Fibroblast of peridontal ligament (primary cell): ENCODE data around the gene SLC17A9.
"Not testable (repeated sequence)": the region's sequence is repeated elsewhere in the genome, so short reads cannot be mapped to it uniquely, and the experiment has no call there.

Experiments used
- DNase-seq: peaks from one replicate; pipeline ENCODE4 v3.0.0-alpha.2; 2010; ENCODE audit errors: extremely low read depth

SLC17A9 gene

DNA sequence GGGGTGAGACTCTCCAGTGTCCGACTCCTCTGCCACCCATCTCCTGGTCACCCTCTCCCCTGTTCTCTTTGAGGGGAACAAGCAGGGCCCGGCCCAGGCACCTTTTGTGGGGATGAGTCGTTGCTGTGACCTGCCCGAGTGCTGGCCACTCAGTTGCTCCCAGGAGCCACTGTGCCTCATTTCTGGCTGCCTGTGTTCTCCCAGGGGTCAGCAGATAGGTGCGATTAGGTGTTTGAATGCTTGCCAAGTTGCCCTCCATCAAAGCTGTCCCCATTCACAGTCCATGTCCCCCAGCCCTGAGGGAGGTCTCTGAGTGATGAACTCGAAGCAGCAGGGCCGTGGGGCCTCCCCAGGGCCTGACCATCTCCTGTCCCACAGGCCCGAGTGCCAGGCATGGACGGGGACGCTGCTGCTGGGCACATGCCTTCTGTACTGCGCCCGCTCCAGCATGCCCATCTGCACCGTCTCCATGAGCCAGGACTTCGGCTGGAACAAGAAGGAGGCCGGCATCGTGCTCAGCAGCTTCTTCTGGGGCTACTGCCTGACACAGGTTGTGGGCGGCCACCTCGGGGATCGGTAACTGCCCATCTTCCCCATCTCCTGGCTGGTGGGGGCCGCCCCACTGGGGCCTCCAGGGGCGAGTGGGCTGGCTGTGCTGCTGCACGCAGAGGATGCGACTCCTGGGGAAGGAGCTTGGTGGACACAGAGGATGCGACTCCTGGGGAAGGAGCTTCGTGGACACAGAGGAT lies 4.1 kb downstream of the SLC17A9 start:
- no peak for DNase-seq

DNA sequence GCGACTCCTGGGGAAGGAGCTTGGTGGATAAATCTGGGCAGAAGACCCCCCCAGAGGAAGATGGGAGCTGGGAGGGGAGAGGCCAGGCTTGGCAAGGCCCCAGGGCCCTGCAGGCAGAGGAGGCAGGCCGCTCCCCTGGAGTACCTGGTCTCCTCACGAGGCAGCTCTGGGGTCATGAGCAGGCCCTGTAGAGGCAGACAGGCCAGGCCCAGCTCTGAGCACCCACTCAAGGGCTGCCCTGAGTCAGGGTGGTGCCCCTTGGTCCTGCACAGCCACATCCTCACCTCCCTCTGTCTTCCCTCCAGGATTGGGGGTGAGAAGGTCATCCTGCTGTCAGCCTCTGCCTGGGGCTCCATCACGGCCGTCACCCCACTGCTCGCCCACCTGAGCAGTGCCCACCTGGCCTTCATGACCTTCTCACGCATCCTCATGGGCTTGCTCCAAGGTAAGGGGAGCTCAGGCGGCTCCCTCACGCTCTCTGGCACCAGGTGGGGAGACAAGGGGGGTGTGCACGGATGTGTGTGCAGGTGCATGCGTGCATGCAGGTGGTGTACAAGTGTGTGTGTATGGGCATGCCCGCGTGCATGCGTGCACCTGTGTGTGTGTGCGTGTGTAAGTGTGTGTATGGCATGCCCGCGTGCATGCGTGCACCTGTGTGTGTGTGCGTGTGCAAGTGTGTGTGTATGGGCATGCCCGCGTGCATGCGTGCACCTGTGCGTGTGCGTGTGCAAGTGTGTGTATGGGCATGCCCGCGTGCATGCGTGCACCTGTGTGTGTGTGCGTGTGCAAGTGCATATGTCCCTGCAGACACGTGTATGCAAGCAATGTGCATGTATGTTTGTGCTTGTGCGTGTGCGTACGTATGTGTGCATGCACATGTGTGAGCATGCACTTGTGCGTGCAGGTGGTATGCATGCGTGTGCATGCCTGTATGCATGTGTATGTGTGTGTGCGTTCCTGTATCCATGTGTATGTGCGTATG lies 4.9 kb downstream of the SLC17A9 start:
- no peak for DNase-seq

GRCh38 chr20:62958388-62959100 lies 6.0 kb downstream of the SLC17A9 start:
- no peak for DNase-seq

DNA sequence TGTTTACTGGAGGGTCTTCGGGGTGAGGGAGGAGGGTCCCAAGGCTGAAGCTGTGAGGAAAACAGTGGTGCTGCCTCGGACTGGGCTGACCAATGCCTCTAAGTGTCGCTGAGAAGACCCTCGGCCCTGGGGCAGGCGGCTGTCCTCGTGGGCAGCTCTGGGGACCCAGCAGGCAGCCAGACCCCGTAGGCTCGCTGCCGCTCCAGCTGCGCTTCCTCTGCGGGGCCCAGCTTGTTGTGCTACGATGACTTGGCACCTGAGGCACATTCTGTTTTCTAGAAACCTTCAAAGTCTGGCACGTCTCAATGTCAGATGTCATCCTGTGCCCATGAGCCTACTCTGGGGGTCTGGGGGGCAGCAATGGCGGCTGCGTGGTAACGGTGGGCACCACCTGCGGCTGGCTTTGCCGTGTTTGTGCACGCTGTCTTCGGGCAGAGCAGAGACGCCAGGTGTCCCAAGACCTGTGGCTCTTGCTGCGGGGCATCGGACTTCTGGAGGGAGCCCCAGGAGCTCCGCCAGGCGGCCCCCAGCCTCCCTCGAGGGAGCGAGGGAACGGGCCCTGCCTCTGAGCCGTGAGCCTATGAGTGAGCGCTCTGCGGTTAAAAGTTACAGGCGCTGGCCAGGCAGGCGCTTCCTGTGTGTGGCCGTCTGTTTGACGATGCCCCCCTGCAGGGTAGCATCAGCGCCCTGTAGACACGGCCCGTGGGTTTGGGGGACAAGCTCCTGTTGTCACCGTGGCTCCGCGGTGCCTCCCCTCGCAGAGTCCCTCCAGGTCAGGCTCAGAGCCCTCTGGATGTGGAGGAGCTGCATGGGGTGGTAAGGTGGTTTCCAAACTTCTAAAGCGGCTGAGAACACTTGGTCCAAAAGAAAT lies 6.8 kb downstream of the SLC17A9 start:
- DNase-seq: no peak

- no peak for DNase-seq
Measured at GRCh38 chr20:62959998-62960436, 7.5 kb downstream of the SLC17A9 start.

DNA sequence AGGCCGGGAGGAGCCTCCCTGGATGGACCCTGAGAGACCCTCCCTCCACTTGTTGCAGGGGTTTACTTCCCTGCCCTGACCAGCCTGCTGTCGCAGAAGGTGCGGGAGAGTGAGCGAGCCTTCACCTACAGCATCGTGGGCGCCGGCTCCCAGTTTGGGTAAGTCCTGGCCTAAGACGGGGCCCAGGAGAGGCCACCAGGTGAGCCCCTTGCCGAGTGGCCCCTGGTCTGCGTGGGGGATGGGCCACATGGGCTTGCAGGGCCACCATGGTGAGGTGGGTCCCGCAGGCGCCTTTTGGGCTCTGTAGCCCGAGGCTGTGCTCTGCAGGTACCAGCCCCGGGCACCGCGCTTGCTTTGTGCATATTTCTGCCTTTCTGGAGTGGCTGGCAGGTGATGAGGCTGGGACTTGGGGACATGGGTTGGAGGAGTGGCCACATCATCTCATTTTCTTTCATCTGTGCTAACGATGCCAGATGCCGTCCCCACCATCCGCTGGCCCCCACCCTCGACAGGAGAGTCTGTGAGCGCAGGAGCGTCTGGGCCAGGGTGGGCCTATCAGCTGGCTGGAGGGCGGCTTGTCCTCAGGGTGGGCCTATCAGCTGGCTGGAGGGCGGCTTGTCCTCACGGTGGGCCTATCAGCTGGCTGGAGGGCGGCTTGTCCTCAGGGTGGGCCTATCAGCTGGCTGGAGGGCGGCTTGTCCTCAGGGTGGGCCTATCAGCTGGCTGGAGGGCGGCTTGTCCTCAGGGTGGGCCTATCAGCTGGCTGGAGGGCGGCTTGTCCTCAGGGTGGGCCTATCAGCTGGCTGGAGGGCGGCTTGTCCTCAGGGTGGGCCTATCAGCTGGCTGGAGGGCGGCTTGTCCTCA lies 8.2 kb downstream of the SLC17A9 start:
- DNase-seq: not testable (repeated sequence)

- no peak for DNase-seq
Measured at GRCh38 chr20:62961310-62961783, 8.8 kb downstream of the SLC17A9 start.

GRCh38 chr20:62961799-62962198 lies 9.3 kb downstream of the SLC17A9 start:
- DNase-seq: no peak

DNA sequence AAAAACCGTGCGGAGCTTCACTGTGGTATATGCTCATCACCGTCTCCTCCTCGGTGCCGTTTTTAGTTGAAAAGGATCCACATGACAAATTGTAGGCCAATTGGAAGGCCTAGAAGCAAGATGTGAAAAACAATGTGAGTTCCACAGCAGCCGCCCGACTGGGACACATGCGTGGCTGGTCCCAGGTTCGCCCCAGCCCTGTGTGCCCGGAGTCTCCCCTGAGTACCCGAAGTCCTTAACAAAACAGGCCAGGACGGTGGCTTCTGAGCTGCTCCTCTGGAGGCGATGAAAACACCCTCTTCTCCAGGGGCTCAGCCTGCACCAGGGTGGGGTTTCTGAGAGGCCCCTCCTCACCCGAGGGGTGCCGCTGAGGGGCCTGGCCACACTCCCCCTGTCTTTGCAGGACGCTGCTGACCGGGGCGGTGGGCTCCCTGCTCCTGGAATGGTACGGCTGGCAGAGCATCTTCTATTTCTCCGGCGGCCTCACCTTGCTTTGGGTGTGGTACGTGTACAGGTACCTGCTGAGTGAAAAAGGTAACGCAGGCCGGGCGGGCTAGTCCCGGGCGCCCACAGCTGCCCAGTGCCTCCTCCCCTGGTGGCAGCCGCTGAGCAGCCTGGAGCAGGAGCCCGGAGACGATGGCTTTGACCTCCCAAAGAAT lies 9.8 kb downstream of the SLC17A9 start:
- no peak for DNase-seq

GRCh38 chr20:62962891-62963613 lies 10.5 kb downstream of the SLC17A9 start:
- DNase-seq: no peak

DNA sequence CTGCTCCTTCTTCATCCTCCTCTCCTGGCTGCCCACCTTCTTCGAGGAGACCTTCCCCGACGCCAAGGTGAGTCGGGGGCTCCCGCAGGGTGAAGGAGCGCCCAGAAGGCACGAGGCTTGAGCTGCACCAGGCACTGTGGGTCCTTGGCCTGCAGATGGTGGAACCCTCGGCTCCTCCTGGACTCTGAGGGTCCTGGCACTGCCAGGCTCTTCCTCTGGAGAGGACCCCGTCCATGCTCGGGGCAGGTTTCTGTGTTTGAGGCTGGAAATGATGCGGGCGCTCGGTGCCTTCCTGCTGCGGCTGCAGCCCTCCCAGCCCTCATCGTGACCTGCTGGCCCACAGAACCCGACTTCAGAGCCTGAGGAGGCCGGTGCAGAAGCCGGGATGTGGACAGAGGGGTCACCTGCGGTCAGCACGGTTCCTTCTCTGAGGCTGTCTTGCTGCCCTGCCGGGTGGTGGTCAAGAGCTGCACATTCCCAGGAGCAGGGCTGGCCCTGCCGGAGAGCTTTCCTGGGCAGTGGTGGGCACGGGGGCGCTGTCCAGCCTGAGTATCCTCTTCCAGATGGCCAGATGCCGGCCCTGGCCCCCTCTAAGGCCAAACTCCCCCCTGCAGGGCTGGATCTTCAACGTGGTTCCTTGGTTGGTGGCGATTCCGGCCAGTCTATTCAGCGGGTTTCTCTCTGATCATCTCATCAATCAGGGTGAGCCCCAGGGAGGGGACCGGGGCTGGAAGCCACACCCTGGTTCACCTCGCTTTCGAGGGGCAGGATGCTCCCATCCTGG lies 11.3 kb downstream of the SLC17A9 start:
- no peak for DNase-seq

DNA sequence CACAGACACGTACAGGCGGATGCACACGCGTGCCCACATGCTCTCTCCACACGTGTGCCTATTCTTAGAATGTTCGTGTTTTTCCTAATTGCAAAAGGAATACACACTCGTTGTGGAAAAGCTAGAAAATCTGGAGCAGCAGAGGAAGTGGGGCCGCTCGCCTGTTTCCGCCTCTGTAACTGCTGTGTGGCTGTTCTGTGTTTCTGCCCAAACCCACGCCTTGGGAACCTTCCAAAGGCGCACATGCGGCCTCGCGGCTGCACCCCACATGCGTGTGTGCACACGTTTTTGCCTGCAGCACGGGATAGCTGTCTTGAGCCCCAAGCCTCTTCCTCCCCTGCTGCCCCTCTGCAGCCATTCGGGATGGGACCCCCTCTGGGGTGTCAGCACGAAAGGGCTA lies 12.2 kb downstream of the SLC17A9 start:
- no peak for DNase-seq

- no peak for DNase-seq
Measured at GRCh38 chr20:62965363-62965771, 12.9 kb downstream of the SLC17A9 start.

DNA sequence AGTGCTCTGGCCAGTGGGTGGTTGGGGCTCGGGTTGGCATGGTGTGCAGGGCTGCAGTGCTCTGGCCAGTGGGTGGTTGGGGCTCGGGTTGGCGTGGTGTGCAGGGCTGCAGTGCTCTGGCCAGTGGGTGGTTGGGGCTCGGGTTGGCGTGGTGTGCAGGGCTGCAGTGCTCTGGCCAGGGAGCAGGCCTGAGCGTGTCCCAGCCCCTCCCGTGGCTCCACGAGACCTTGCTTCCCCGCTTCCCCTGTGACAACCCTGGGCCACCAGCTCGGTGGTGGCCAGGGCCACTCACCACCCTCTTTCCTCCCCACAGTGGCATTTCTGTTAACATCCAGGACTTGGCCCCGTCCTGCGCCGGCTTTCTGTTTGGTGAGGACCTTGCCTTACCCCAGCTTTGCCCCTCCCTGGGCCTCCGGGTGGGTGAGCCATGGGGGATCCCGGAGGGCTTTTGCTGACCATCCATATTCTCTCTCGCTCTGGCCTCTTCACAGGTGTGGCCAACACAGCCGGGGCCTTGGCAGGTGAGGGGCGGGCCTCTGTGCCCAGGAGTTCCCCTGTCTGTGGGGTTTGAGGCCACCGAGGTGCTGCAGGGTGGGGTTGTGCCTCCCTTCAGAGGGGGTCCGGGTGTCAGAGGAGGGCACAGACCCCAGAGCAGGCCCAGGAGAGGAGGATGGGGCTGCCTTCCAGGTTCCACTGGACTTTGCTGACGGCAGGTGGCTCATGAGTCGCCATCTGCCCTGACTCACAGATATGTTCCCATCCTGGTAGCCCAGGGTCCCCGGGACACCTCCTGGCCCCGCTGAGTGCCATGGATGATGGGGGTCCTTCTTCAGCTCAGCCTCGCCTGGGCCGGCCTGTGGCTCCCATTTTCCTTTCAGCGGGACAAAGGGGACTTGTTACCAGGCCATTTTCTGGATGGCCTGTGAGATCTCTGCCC lies 14.0 kb downstream of the SLC17A9 start:
- DNase-seq: no peak

GRCh38 chr20:62967149-62967501 lies 14.6 kb downstream of the SLC17A9 start:
- no peak for DNase-seq

DNA sequence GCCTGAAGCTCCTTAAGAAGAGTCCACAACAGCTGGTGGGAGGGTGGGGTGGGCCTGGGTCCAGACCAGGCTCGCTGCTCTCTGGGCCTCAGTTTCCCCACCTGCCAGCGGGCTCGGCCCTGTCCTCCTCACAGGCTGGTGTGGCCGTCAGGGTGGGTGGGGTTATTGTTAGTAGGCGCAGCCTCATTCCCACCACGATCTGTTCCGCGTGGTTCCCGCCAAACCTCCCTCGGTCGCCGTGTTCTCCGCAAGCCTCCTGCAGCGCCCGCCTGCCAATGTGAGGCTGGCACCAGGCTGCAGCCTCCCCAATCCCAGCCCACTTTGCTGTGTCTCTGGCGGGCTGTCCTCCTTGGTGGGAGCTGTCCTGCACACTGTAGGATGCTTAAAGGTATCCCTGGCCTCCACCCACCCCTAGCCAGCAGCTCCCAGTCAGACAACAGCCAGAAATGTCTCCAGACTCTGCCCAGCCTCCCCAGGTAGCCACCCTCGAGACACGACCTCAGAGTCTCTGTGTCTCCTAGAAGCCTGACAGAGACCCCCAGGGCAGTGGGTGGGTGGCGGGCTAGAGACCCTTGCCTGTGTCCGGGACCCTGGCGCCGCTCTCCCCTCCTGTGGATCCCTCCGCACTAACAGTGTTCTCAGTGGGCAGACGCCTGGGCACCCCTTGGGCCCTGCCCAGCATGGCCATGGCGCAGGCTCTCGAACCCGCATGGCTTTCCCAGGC lies 15.3 kb downstream of the SLC17A9 start:
- DNase-seq: no peak
